ENCODE data around the gene TNFAIP3. TPM values are rescaled to one million over a fixed set of nuclear protein-coding genes. Genes with fewer than 3 reads are reported as not detected.
"Not testable (repeated sequence)": the region's sequence is repeated elsewhere in the genome, so short reads cannot be mapped to it uniquely, and the experiment has no call there.

TNFAIP3 gene
- total RNA-seq, 4 donors from 2014 or later = 13.4 to 29.9 (median 26.2) TPM

GRCh38 chr6:137883400-137884148 lies 16.5 kb downstream of the TNFAIP3 start:
- 62 to 72% methylated on average over 7 of the region's 7 CpGs for WGBS, 2 donors
- TF ChIP-seq POLR2A (IDR thresholded peaks at IDR 0.05) (no peak), CTCF (IDR thresholded peaks at IDR 0.05) (no peak)
- DNase-seq (ENCODE audit: low spot score in 2 of 2) = no peak
- intact Hi-C loops (cut with DNase I; ENCODE audit: low total_unique reads) = no loop called here
- no peak overlapping the region for H3K4me3 ChIP-seq (ENCODE audit: low read depth, poor library complexity, severe bottlenecking)

GRCh38 chr6:137884149-137884909 lies 17.3 kb downstream of the TNFAIP3 start:
- no peak overlapping the region for H3K4me3 ChIP-seq (ENCODE audit: low read depth, poor library complexity, severe bottlenecking)
- intact Hi-C loops (cut with DNase I; ENCODE audit: low total_unique reads) = no loop called here
- TF ChIP-seq POLR2A (IDR thresholded peaks at IDR 0.05) = no peak
- TF ChIP-seq CTCF (IDR thresholded peaks at IDR 0.05) = no peak
- 95 to 97% methylated on average over 5 of the region's 5 CpGs for WGBS, 2 donors
- no peak for DNase-seq (ENCODE audit: low spot score in 2 of 2)

DNA sequence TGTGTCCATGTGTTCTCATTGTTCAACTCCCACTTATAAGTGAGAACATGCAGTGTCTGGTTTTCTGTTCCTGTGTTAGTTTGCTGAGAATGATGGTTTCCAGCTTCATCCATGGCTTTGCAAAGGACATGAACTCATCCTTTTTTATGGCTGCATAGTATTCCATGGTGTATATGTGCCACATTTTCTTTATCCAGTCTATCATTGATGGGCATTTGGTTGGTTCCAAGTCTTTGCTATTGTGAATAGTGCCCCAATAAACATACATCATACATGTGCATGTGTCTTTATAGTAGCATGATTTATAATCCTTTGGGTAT lies 17.8 kb downstream of the TNFAIP3 start:
- DNase-seq (ENCODE audit: low spot score in 2 of 2); H3K4me3 ChIP-seq (ENCODE audit: low read depth, poor library complexity, severe bottlenecking); intact Hi-C loops (cut with DNase I; ENCODE audit: low total_unique reads): not testable (repeated sequence)

GRCh38 chr6:137886226-137886625 lies 19.2 kb downstream of the TNFAIP3 start:
- intact Hi-C loops (cut with DNase I; ENCODE audit: low total_unique reads); H3K4me3 ChIP-seq (ENCODE audit: low read depth, poor library complexity, severe bottlenecking); DNase-seq (ENCODE audit: low spot score in 2 of 2): not testable (repeated sequence)
- 94 to 98% methylated on average over 3 of the region's 3 CpGs for WGBS, 2 donors

DNA sequence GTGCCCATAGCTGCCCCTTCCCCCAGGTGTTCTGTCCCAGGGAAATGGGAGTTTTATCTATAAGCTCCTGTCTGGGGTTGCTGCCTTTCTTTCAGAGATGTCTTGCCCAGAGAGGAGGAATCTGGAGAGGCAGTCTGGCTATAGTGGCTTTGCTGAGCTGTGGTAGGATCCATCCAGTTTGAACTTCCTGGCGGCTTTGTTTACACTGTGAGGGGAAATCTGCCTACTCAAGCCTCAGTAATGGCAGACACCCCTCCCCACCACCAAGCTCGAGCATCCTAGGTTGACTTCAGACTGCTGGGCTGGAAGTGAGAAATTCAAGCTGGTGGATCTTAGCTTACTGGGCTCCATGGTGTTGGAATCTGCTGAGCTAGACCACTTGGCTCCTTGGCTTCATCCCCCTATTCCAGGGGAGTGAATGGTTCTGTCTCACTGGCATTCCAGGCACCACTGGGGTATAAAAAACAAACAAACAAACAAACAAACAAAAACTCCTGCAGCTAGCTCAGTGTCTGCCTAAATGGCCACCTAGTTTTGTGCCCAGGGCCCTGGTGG lies 24.0 kb downstream of the TNFAIP3 start:
- WGBS, 2 donors = 89 to 95% methylated on average over 2 of the region's 2 CpGs
- TF ChIP-seq CTCF (IDR thresholded peaks at IDR 0.05) (no peak), POLR2A (IDR thresholded peaks at IDR 0.05) (no peak)
- no peak overlapping the region for H3K4me3 ChIP-seq (ENCODE audit: low read depth, poor library complexity, severe bottlenecking)
- no peak for DNase-seq (ENCODE audit: low spot score in 2 of 2)
- intact Hi-C loops (cut with DNase I; ENCODE audit: low total_unique reads) = no loop called here

- TF ChIP-seq POLR2A (IDR thresholded peaks at IDR 0.05) (no peak), CTCF (IDR thresholded peaks at IDR 0.05) (no peak)
- WGBS, 2 donors = 41 to 44% methylated on average over 3 of the region's 3 CpGs
Observed at GRCh38 chr6:137892271-137892708, 25.2 kb downstream of the TNFAIP3 start.

More at GRCh38 chr6:137892271-137892708, 25.2 kb downstream of the TNFAIP3 start:
- no peak for DNase-seq (ENCODE audit: low spot score in 2 of 2)
- intact Hi-C loops (cut with DNase I; ENCODE audit: low total_unique reads) = no loop called here
- H3K4me3 ChIP-seq (ENCODE audit: low read depth, poor library complexity, severe bottlenecking) = no peak overlapping the region

All from lower leg skin (tissue), 4 donors.